Peyer's patch (tissue), 4 donors: ENCODE data around the gene TDG.

ENCODE experiments used
- CTCF ChIP-seq, 6 experiments: fragments of 450-650 bp in 4 of 6; fragments of 200-600 bp in 2 of 6; sonication (generic) in 1 of 6; IDR thresholded peaks; one replicate each; pipeline ENCODE4 v1.5.1; 2017 to 2019; ENCODE audit warnings: antibody characterized with exemption in 6 of 6, mild to moderate bottlenecking in 3 of 6, moderate library complexity in 1 of 6
- POLR2A ChIP-seq, 2 donors: fragments of 450-650 bp; IDR thresholded peaks; one replicate each; pipeline ENCODE4 v1.5.1; 2017; ENCODE audit warnings: antibody characterized with exemption in 2 of 2, mild to moderate bottlenecking in 2 of 2, moderate library complexity in 2 of 2

- no peak for TF ChIP-seq CTCF (IDR thresholded peaks at IDR 0.05)
- TF ChIP-seq POLR2A (IDR thresholded peaks at IDR 0.05), result no peak
Measured at GRCh38 chr12:104012331-104012730, 46.7 kb downstream of the TDG start.
